GM23248 (cell line): ENCODE results near the gene MACROD2.

Experiments
- EZH2 ChIP-seq: fragments of 200-600 bp; sonication (generic); IDR thresholded peaks from 2 replicates; pipeline ENCODE4 v1.6.1; 2018; ENCODE audit warnings: antibody characterized with exemption, mild to moderate bottlenecking; ENCODE audit not compliant: insufficient read depth, poor library complexity, severe bottlenecking
- EZH2phosphoT487 ChIP-seq: fragments of 200-600 bp; sonication (generic); IDR thresholded peaks from 2 replicates; pipeline ENCODE4 v1.6.1; 2018; ENCODE audit warnings: antibody characterized with exemption, moderate library complexity, mild to moderate bottlenecking, low read depth; ENCODE audit not compliant: insufficient read depth

- TF ChIP-seq EZH2 (no peak), EZH2phosphoT487 (no peak)
These were observed 1852.0 kb downstream of the MACROD2 start for GRCh38 chr20:15847196-15847784.
